SK-N-SH treated with all-trans-retinoic acid at 6 μM for 48 hours (cell line): Measurements from ENCODE around the gene SRRM1.
"Not testable (repeated sequence)": the region's sequence is repeated elsewhere in the genome, so short reads cannot be mapped to it uniquely, and the experiment has no call there.

Experiments used
- ISL1 ChIP-seq: fragments of 250-450 bp; sonication (Bioruptor Pico); IDR thresholded peaks from 2 replicates; pipeline ENCODE4 v2.1.2; 2022; ENCODE audit warnings: mild to moderate bottlenecking, moderate library complexity
- OSR1 ChIP-seq: fragments of 250-450 bp; sonication (Bioruptor Pico); IDR thresholded peaks from 2 replicates; pipeline ENCODE4 v1.8.0; 2022; ENCODE audit warnings: moderate library complexity, mild to moderate bottlenecking, inconsistent platforms
- RARB ChIP-seq: fragments of 250-450 bp; sonication (Bioruptor Pico); IDR thresholded peaks from 2 replicates; pipeline ENCODE4 v1.8.0; 2021; ENCODE audit warnings: mild to moderate bottlenecking, moderate library complexity
- ZC3H10 ChIP-seq: fragments of 250-450 bp; sonication (Bioruptor Pico); IDR thresholded peaks from 2 replicates; pipeline ENCODE4 v1.5.1; 2021; ENCODE audit warnings: mild to moderate bottlenecking, moderate library complexity
- ZFP3 ChIP-seq: fragments of 250-450 bp; sonication (Bioruptor Pico); IDR thresholded peaks from 2 replicates; pipeline ENCODE4 v1.5.0; 2020; ENCODE audit warnings: mild to moderate bottlenecking, moderate library complexity
- ZFP30 ChIP-seq: fragments of 450-650 bp; formaldehyde crosslinking; IDR thresholded peaks from 2 replicates; pipeline ENCODE4 v1.5.0; 2022; ENCODE audit warnings: mild to moderate bottlenecking, moderate library complexity
- ZNF565 ChIP-seq: fragments of 450-650 bp; formaldehyde crosslinking; conservative IDR thresholded peaks from 2 replicates; pipeline ENCODE4 v1.5.0; 2020; ENCODE audit warnings: low read depth, mild to moderate bottlenecking, moderate library complexity
- ZNF70 ChIP-seq: fragments of 450-650 bp; formaldehyde crosslinking; IDR thresholded peaks from 2 replicates; pipeline ENCODE4 v1.5.0; 2020; ENCODE audit warnings: mild to moderate bottlenecking, moderate library complexity
- TF ChIP-seq, protein P1 (sequence below): fragments of 250-450 bp; sonication (Bioruptor Pico); IDR thresholded peaks from 2 replicates; pipeline ENCODE4 v1.5.0; 2020; ENCODE audit warnings: mild to moderate bottlenecking, moderate library complexity
- TF ChIP-seq, protein P2 (sequence below): fragments of 250-450 bp; sonication (Bioruptor Pico); IDR thresholded peaks from 2 replicates; pipeline ENCODE4 v1.8.0; 2020; ENCODE audit warnings: mild to moderate bottlenecking, moderate library complexity, borderline replicate concordance
- TF ChIP-seq, protein P3 (sequence below): fragments of 250-450 bp; sonication (Bioruptor Pico); IDR thresholded peaks from 2 replicates; pipeline ENCODE4 v1.5.1; 2020; ENCODE audit warnings: low read depth, mild to moderate bottlenecking, moderate library complexity

- TF ChIP-seq, protein P1, sequence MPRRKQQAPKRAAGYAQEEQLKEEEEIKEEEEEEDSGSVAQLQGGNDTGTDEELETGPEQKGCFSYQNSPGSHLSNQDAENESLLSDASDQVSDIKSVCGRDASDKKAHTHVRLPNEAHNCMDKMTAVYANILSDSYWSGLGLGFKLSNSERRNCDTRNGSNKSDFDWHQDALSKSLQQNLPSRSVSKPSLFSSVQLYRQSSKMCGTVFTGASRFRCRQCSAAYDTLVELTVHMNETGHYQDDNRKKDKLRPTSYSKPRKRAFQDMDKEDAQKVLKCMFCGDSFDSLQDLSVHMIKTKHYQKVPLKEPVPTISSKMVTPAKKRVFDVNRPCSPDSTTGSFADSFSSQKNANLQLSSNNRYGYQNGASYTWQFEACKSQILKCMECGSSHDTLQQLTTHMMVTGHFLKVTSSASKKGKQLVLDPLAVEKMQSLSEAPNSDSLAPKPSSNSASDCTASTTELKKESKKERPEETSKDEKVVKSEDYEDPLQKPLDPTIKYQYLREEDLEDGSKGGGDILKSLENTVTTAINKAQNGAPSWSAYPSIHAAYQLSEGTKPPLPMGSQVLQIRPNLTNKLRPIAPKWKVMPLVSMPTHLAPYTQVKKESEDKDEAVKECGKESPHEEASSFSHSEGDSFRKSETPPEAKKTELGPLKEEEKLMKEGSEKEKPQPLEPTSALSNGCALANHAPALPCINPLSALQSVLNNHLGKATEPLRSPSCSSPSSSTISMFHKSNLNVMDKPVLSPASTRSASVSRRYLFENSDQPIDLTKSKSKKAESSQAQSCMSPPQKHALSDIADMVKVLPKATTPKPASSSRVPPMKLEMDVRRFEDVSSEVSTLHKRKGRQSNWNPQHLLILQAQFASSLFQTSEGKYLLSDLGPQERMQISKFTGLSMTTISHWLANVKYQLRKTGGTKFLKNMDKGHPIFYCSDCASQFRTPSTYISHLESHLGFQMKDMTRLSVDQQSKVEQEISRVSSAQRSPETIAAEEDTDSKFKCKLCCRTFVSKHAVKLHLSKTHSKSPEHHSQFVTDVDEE: not testable (repeated sequence)
- not testable (repeated sequence) for TF ChIP-seq ZFP30 (CRISPR knock-in tag); ISL1 (CRISPR knock-in tag); ZNF70 (CRISPR knock-in tag); ZNF565 (CRISPR knock-in tag); ZC3H10 (CRISPR knock-in tag); RARB (CRISPR knock-in tag); OSR1 (CRISPR knock-in tag); ZFP3
- TF ChIP-seq, protein P2, sequence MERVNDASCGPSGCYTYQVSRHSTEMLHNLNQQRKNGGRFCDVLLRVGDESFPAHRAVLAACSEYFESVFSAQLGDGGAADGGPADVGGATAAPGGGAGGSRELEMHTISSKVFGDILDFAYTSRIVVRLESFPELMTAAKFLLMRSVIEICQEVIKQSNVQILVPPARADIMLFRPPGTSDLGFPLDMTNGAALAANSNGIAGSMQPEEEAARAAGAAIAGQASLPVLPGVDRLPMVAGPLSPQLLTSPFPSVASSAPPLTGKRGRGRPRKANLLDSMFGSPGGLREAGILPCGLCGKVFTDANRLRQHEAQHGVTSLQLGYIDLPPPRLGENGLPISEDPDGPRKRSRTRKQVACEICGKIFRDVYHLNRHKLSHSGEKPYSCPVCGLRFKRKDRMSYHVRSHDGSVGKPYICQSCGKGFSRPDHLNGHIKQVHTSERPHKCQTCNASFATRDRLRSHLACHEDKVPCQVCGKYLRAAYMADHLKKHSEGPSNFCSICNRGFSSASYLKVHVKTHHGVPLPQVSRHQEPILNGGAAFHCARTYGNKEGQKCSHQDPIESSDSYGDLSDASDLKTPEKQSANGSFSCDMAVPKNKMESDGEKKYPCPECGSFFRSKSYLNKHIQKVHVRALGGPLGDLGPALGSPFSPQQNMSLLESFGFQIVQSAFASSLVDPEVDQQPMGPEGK: not testable (repeated sequence)
- TF ChIP-seq, protein P3, sequence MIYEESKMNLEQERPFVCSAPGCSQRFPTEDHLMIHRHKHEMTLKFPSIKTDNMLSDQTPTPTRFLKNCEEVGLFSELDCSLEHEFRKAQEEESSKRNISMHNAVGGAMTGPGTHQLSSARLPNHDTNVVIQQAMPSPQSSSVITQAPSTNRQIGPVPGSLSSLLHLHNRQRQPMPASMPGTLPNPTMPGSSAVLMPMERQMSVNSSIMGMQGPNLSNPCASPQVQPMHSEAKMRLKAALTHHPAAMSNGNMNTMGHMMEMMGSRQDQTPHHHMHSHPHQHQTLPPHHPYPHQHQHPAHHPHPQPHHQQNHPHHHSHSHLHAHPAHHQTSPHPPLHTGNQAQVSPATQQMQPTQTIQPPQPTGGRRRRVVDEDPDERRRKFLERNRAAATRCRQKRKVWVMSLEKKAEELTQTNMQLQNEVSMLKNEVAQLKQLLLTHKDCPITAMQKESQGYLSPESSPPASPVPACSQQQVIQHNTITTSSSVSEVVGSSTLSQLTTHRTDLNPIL (CRISPR knock-in tag): not testable (repeated sequence)
Observed at GRCh38 chr1:24722073-24723035, 79.3 kb downstream of the SRRM1 start.
